Esophagus muscularis mucosa (tissue), 4 donors: Measurements from ENCODE around the gene NEURL1B.

ENCODE experiments used
- EP300 ChIP-seq: sonication (generic); formaldehyde crosslinking; IDR thresholded peaks from one replicate; pipeline ENCODE4 v1.6.1; 2017; ENCODE audit warnings: antibody characterized with exemption
- POLR2A ChIP-seq: fragments of 450-650 bp; IDR thresholded peaks from one replicate; pipeline ENCODE4 v1.6.1; 2017; ENCODE audit warnings: antibody characterized with exemption, moderate library complexity, mild to moderate bottlenecking, low read depth
- POLR2AphosphoS5 ChIP-seq, 2 donors: sonication (generic); formaldehyde crosslinking; IDR thresholded peaks; one replicate each; pipeline ENCODE4 v1.6.1; 2017; ENCODE audit warnings: antibody characterized with exemption in 2 of 2
- TF ChIP-seq, protein P1 (sequence below), 3 experiments: fragments of 200-600 bp in 2 of 3; fragments of 450-650 bp in 1 of 3; sonication (generic) in 2 of 3; IDR thresholded peaks; one replicate each; pipeline ENCODE4 v1.5.1; 2017 to 2019; ENCODE audit warnings: antibody characterized with exemption in 3 of 3, mild to moderate bottlenecking in 2 of 3, moderate library complexity in 1 of 3

DNA sequence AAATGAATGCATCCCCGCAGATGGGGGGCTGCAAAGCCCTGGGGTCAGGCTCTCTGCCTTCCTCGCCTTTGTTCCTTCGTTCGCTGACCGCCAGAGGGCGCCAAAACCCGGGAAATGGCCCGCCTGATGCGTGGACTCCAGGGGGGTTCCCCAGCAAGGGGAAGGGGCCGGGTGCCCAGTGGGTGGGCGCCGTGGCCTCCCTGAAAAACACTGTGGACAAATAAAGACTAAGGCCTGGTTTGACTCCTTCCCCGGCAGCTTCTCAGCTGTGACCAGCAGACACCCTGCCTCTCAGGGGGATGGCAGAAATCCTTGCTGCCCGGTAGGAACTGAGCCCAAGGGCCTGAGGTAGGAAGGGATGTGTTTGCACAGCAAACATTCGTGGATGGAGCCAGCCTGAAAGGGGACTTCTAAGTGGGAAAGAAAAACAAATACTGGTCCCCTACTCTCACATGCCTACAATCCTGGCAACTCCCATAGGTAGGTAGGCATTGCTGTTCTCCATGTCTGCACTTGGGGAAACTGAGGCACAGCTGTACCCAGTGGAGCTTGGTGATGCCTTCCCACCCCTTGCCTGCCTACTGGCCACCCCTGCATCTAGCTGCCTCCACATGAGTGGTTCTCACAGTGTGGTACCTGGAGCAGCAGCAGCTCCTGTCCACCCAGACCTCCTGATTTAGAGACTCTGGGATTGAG lies 72.2 kb downstream of the NEURL1B start:
- TF ChIP-seq EP300 (no peak), POLR2A (no peak), POLR2AphosphoS5 (IDR thresholded peaks at IDR 0.05) (peak in 1 of 2 donors; percentile 9)
- TF ChIP-seq, protein P1, sequence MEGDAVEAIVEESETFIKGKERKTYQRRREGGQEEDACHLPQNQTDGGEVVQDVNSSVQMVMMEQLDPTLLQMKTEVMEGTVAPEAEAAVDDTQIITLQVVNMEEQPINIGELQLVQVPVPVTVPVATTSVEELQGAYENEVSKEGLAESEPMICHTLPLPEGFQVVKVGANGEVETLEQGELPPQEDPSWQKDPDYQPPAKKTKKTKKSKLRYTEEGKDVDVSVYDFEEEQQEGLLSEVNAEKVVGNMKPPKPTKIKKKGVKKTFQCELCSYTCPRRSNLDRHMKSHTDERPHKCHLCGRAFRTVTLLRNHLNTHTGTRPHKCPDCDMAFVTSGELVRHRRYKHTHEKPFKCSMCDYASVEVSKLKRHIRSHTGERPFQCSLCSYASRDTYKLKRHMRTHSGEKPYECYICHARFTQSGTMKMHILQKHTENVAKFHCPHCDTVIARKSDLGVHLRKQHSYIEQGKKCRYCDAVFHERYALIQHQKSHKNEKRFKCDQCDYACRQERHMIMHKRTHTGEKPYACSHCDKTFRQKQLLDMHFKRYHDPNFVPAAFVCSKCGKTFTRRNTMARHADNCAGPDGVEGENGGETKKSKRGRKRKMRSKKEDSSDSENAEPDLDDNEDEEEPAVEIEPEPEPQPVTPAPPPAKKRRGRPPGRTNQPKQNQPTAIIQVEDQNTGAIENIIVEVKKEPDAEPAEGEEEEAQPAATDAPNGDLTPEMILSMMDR (IDR thresholded peaks at IDR 0.05), result peak; percentile 91 to 95 (median 92)
